PFSK-1 (cell line): Measurements from ENCODE around the gene RETREG2.

Experiments
- FOXP2 ChIP-seq: optimal IDR thresholded peaks from 2 replicates; pipeline ENCODE3; 2011; ENCODE audit warnings: borderline replicate concordance, control low read depth, inconsistent platforms; ENCODE audit not compliant: insufficient read depth; ENCODE audit errors: extremely low read length, extremely low read depth
- POLR2AphosphoS5 ChIP-seq: IDR thresholded peaks from 2 replicates; pipeline ENCODE4 v1.6.1; 2012; ENCODE audit warnings: low read depth, mild to moderate bottlenecking, control low read depth, low read length, moderate library complexity
- SIN3A ChIP-seq: IDR thresholded peaks from 2 replicates; pipeline ENCODE4 v1.6.1; 2012; ENCODE audit warnings: mild to moderate bottlenecking, low read length, moderate library complexity, borderline replicate concordance; ENCODE audit not compliant: insufficient read depth
- TAF1 ChIP-seq: IDR thresholded peaks from 2 replicates; pipeline ENCODE4 v1.6.1; 2012; ENCODE audit warnings: low read length, control low read depth, borderline replicate concordance; ENCODE audit not compliant: insufficient read depth
- TF ChIP-seq, protein P1 (sequence below), 2 experiments: IDR thresholded peaks; 2 replicates each; pipeline versions ENCODE4 v1.6.1 to v1.8.0; 2011 to 2012; ENCODE audit warnings: low read depth in 2 of 2, low read length in 2 of 2, control low read depth in 1 of 2, inconsistent platforms in 1 of 2, mild to moderate bottlenecking in 1 of 2, moderate library complexity in 1 of 2; ENCODE audit not compliant: insufficient read depth in 1 of 2

Gene RETREG2

DNA sequence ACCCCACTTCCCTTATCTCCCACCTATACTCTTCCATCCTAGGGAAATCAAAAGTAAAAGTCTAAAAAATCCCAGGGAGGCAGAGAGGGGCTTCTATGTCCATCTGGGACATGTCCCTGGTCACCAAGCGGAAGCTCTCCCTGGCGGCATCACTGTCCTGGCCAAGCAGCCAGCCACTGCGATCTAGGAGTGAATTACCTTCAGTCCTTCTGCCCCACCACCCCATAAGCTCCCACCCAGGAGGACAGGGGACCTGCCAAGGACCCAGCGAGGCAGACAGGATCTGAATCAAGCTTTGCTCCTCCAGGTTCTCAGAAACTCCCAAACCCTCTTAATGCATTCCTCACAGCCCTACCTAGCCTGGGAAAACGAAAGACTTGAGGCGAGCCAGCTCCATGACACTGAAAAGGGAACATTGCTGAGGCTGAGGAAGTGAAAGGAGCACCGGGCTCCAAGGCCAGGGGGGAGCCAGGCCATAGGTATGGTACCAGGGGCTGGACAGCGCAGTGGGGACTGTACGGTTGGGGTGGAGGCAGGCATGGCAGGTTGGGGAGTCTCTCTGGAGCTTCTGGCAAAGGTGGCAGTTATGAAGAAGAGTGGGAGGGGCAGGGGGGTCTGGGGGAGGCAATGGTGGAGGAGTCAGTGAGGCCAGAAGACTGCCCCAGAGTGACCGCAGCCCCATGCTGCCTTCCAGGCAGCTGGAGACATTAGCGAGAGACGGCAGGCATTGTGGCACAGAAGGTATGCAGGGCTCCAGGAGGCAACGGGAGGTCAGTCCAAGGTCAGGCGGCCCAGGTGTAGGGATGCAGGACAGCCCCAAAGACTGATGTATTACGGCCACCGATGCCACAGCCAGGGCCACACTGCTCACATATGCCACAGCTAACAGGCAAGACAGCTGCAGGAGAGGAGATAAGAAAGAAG, 5.6 kb upstream of the RETREG2 start:
- TF ChIP-seq SIN3A: no peak
- no peak for TF ChIP-seq FOXP2
- TF ChIP-seq POLR2AphosphoS5: no peak
- no peak for TF ChIP-seq TAF1
- TF ChIP-seq, protein P1, sequence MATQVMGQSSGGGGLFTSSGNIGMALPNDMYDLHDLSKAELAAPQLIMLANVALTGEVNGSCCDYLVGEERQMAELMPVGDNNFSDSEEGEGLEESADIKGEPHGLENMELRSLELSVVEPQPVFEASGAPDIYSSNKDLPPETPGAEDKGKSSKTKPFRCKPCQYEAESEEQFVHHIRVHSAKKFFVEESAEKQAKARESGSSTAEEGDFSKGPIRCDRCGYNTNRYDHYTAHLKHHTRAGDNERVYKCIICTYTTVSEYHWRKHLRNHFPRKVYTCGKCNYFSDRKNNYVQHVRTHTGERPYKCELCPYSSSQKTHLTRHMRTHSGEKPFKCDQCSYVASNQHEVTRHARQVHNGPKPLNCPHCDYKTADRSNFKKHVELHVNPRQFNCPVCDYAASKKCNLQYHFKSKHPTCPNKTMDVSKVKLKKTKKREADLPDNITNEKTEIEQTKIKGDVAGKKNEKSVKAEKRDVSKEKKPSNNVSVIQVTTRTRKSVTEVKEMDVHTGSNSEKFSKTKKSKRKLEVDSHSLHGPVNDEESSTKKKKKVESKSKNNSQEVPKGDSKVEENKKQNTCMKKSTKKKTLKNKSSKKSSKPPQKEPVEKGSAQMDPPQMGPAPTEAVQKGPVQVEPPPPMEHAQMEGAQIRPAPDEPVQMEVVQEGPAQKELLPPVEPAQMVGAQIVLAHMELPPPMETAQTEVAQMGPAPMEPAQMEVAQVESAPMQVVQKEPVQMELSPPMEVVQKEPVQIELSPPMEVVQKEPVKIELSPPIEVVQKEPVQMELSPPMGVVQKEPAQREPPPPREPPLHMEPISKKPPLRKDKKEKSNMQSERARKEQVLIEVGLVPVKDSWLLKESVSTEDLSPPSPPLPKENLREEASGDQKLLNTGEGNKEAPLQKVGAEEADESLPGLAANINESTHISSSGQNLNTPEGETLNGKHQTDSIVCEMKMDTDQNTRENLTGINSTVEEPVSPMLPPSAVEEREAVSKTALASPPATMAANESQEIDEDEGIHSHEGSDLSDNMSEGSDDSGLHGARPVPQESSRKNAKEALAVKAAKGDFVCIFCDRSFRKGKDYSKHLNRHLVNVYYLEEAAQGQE (IDR thresholded peaks at IDR 0.05; ENCODE audit: insufficient read depth in 1 of 2, low read depth in 2 of 2, low read length in 2 of 2): no peak

DNA sequence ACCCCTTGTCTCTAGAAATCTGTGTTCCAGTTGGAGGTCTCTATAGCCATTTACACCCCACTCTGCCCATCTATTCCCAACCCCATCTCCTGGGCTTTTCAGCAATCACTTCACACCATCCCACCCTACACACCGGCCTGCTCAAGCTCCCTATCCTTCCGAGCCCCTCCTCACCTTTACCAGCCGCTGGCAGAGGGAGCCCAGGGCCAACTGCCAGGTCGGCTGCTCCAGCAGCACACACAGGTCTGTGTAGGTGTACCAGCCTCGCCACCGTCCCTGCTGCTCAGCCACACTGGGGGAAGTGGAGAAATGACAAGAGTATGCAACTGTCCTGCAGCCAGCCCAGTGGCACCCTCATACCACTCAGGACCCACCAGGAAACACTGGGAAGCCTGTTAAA, 4.9 kb upstream of the RETREG2 start:
- TF ChIP-seq FOXP2 (no peak), POLR2AphosphoS5 (no peak), TAF1 (no peak), SIN3A (no peak)
- TF ChIP-seq, protein P1 (IDR thresholded peaks at IDR 0.05; ENCODE audit: insufficient read depth in 1 of 2, low read depth in 2 of 2, low read length in 2 of 2): no peak

DNA sequence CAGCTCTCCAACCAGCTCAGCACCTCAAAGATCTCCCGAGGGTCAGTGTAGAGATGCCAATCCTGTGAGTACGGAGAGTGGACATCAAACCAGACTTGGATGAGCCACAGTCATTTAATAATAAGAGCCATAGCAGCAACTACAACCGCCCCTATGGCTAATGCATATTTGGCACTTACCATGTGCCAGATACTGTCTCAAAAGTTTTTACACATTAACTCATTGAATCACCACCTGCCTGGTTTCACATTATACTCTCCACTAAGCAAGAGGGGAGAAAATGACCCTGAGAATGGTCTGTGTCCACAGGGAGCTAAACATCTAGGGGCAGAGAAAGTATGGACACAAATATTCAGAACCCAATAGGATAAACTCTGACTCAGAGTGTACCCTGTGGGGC, 3.9 kb upstream of the RETREG2 start:
- TF ChIP-seq POLR2AphosphoS5: no peak
- TF ChIP-seq, protein P1 (IDR thresholded peaks at IDR 0.05; ENCODE audit: insufficient read depth in 1 of 2, low read depth in 2 of 2, low read length in 2 of 2): no peak
- TF ChIP-seq TAF1: no peak
- TF ChIP-seq FOXP2: no peak
- TF ChIP-seq SIN3A: no peak

DNA sequence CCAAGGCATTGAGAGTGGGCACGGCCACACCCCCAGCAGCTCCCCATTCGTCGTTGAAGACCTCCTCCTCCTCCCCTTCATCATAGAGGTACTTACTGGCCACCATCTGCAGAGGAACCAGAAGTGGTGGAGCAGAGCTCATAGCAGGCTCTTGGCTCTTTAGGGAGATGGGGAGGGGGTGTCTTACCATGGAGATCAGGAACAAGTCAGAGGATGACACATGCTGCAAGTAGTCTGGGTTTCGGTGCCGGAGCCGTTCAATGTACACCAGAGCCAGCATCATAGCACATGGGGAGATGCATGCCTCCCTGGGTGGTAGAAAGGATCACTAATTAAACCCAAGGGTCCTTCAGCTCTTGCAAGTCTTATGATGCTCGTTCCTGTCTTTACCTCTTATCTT, 3.3 kb upstream of the RETREG2 start:
- TF ChIP-seq, protein P1 (IDR thresholded peaks at IDR 0.05; ENCODE audit: insufficient read depth in 1 of 2, low read depth in 2 of 2, low read length in 2 of 2): no peak
- no peak for TF ChIP-seq TAF1
- no peak for TF ChIP-seq FOXP2
- TF ChIP-seq POLR2AphosphoS5: no peak
- TF ChIP-seq SIN3A: no peak
